NCI-H1092 treated with DMSO at 0.1 percent for 48 hours (cell line): Measurements from ENCODE around the gene HOXC12.

Experiments
- DNase-seq: peaks from one replicate; lab custom pipeline; 2025; lab: John Stamatoyannopoulos, UW

Gene HOXC12

GRCh38 chr12:53997204-53998109, 42.8 kb downstream of the HOXC12 start:
- no peak for DNase-seq

- no peak for DNase-seq
Observed at GRCh38 chr12:53998110-53998899, 43.6 kb downstream of the HOXC12 start.

- DNase-seq = no peak
Observed at GRCh38 chr12:53998900-53999236, 44.2 kb downstream of the HOXC12 start.

GRCh38 chr12:53999559-54000115, 44.9 kb downstream of the HOXC12 start:
- DNase-seq = peak; percentile 90

- no peak for DNase-seq
Observed at GRCh38 chr12:54000116-54001114, 45.7 kb downstream of the HOXC12 start, which contains the start of gene HOXC9. Gene HOXC9 (plus strand): TSS chr12:54000161. CDS start chr12:54000189, 28 bp downstream.

- no peak for DNase-seq
Observed at GRCh38 chr12:54001283-54002187, 46.8 kb downstream of the HOXC12 start.

GRCh38 chr12:54002278-54002914, 47.7 kb downstream of the HOXC12 start:
- DNase-seq = no peak

GRCh38 chr12:54002915-54003389, 48.2 kb downstream of the HOXC12 start:
- no peak for DNase-seq

GRCh38 chr12:54003625-54004024, 48.9 kb downstream of the HOXC12 start:
- no peak for DNase-seq

GRCh38 chr12:54004063-54004840, 49.5 kb downstream of the HOXC12 start:
- DNase-seq = no peak

- no peak for DNase-seq
Observed at GRCh38 chr12:54004841-54005530, 50.3 kb downstream of the HOXC12 start.

GRCh38 chr12:54005531-54005852, 50.8 kb downstream of the HOXC12 start:
- no peak for DNase-seq

GRCh38 chr12:54005853-54006558, 51.3 kb downstream of the HOXC12 start:
- peak; percentile 70 for DNase-seq

- no peak for DNase-seq
Observed at GRCh38 chr12:54006559-54007220, 52.0 kb downstream of the HOXC12 start.

GRCh38 chr12:54007538-54008259, 53.0 kb downstream of the HOXC12 start:
- DNase-seq = no peak

GRCh38 chr12:54008260-54008552, 53.5 kb downstream of the HOXC12 start:
- DNase-seq = no peak
